Progenitor cell of endocrine pancreas (in vitro differentiated cells): ENCODE data around the gene CLASP1. TPM values are rescaled to one million over a fixed set of nuclear protein-coding genes. Genes with fewer than 3 reads are reported as not detected.
"Not testable (repeated sequence)": the region's sequence is repeated elsewhere in the genome, so short reads cannot be mapped to it uniquely, and the experiment has no call there.

Source experiments
- DNase-seq: peaks from one replicate; pipeline ENCODE4 v3.0.0; 2021; ENCODE audit warnings: low spot score; ENCODE audit not compliant: unreplicated experiment
- H3K27ac Mint-ChIP-seq: 2 replicates; pipeline ENCODE4 v1.8.0; 2021; ENCODE audit warnings: mild to moderate bottlenecking, moderate library complexity, mixed read lengths
- H3K27me3 Mint-ChIP-seq: 2 replicates; pipeline ENCODE4 v1.8.0; 2021; ENCODE audit warnings: mixed read lengths
- H3K36me3 Mint-ChIP-seq: 2 replicates; pipeline ENCODE4 v1.8.0; 2022; ENCODE audit warnings: mixed read lengths; ENCODE audit not compliant: insufficient read depth
- H3K4me1 Mint-ChIP-seq: 2 replicates; pipeline ENCODE4 v1.8.0; 2021; ENCODE audit warnings: low read depth, mixed read lengths
- H3K4me3 Mint-ChIP-seq: 2 replicates; pipeline ENCODE4 v1.8.0; 2021; ENCODE audit warnings: low read depth, mild to moderate bottlenecking, moderate library complexity, mixed read lengths
- H3K9me3 Mint-ChIP-seq: 2 replicates; pipeline ENCODE4 v1.8.0; 2021; ENCODE audit warnings: low read depth, mixed read lengths
- CTCF ChIP-seq: fragments of 200-600 bp; sonication (generic); IDR thresholded peaks from one replicate; pipeline ENCODE4 v1.5.0; 2021; ENCODE audit warnings: antibody characterized with exemption, mild to moderate bottlenecking; ENCODE audit not compliant: unreplicated experiment
- total RNA-seq: library from RNA; stranded (reverse); gene quantifications from 2 replicates; pipeline ENCODE4 v1.2.1, GENCODE V29; 2021

Gene CLASP1
- total RNA-seq, 1 donor from 2014 or later = 102 TPM

- no peak for TF ChIP-seq CTCF
- Mint-ChIP-seq H3K4me3 (no peak overlapping the region), H3K9me3 (no peaks in the 10 kb centered on the region), H3K27ac (no peak overlapping the region), H3K36me3 (peaks cover 29% of the 10 kb centered on the region), H3K27me3 (no peaks in the 10 kb centered on the region), H3K4me1 (no peaks in the 10 kb centered on the region)
- no peak for DNase-seq
Measured at GRCh38 chr2:121454549-121455090, 194.6 kb downstream of the CLASP1 start.

DNA sequence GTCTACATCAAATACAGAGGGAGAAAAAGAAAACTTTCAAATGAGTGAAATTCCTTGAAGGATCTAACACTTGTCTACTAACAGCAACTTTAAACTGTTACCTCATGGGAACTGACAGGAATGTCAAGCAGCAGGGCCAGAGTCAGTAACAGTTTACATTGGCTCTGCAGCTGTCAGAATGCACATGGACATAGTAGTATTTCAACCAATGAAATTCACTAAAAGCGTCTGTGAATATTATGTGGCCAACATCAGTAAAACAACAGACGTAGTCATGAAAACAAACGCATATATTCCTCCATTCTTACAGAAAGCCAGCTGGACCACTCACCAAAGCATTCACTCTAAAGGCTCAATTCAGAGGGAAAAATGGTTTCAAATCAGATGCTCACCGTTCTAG is 197.9 kb downstream of the CLASP1 start:
- H3K36me3 Mint-ChIP-seq = peaks cover 39% of the 10 kb centered on the region

GRCh38 chr2:121450301-121450700 is 199.0 kb downstream of the CLASP1 start:
- no peak for DNase-seq
- TF ChIP-seq CTCF = no peak
- Mint-ChIP-seq H3K4me3 (no peak overlapping the region), H3K36me3 (peaks cover 38% of the 10 kb centered on the region), H3K4me1 (no peaks in the 10 kb centered on the region), H3K9me3 (no peaks in the 10 kb centered on the region), H3K27me3 (no peaks in the 10 kb centered on the region), H3K27ac (no peak overlapping the region)

More for the DNA sequence above, 197.9 kb downstream of the CLASP1 start:
- Mint-ChIP-seq H3K27ac (no peak overlapping the region), H3K27me3 (no peaks in the 10 kb centered on the region), H3K4me1 (no peaks in the 10 kb centered on the region), H3K4me3 (no peak overlapping the region), H3K9me3 (no peaks in the 10 kb centered on the region)
- TF ChIP-seq CTCF = no peak
- DNase-seq = no peak

DNA sequence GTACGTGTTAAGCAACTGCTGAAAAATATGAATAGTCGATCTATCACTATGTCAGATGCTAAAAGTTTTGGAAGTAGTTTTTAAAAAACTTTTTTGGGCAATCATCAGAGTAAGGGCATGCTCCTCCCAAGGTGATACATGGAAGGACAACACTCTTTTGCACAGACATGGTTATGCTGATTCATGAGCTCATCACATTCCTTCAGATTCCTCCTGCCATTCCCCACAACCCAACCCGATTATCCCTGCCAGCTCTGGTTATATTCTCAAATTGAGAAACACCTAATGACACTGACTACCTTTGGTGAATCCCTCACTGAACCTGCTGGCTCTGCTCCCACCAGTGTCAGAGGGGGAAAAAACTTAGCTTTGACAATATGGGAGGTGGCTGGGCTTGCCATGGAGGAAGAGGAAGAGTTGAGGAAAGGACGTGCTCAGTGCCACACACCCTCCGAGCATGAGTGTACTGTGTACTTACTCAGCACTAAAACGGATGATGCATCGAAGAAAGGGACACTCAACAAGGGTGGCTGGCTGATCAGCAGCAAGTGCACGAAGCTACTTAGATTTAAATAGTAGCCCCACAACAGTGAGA is 202.5 kb downstream of the CLASP1 start:
- TF ChIP-seq CTCF = no peak
- Mint-ChIP-seq H3K4me3 (no peak overlapping the region), H3K36me3 (peaks cover 33% of the 10 kb centered on the region), H3K27ac (no peak overlapping the region), H3K27me3 (no peaks in the 10 kb centered on the region), H3K9me3 (no peaks in the 10 kb centered on the region), H3K4me1 (no peaks in the 10 kb centered on the region)
- DNase-seq = no peak

GRCh38 chr2:121442889-121443288 is 206.4 kb downstream of the CLASP1 start:
- no peak for TF ChIP-seq CTCF
- Mint-ChIP-seq H3K27ac (no peak overlapping the region), H3K9me3 (no peaks in the 10 kb centered on the region), H3K36me3 (peaks cover 36% of the 10 kb centered on the region), H3K27me3 (no peaks in the 10 kb centered on the region), H3K4me3 (no peak overlapping the region), H3K4me1 (no peaks in the 10 kb centered on the region)
- DNase-seq = no peak

GRCh38 chr2:121438290-121438689 is 211.0 kb downstream of the CLASP1 start:
- H3K27ac Mint-ChIP-seq, H3K4me1 Mint-ChIP-seq, H3K27me3 Mint-ChIP-seq, DNase-seq, H3K4me3 Mint-ChIP-seq, H3K9me3 Mint-ChIP-seq: not testable (repeated sequence)
- peaks cover 23% of the 10 kb centered on the region for H3K36me3 Mint-ChIP-seq
